ENCODE data around the gene SCNN1A. TPM values are rescaled to one million over a fixed set of nuclear protein-coding genes. Genes with fewer than 3 reads are reported as not detected.
"Not testable (repeated sequence)": the region's sequence is repeated elsewhere in the genome, so short reads cannot be mapped to it uniquely, and the experiment has no call there.

Gene SCNN1A
- total RNA-seq, 6 donors from 2014 or later = 153 to 594 (median 346) TPM

DNA sequence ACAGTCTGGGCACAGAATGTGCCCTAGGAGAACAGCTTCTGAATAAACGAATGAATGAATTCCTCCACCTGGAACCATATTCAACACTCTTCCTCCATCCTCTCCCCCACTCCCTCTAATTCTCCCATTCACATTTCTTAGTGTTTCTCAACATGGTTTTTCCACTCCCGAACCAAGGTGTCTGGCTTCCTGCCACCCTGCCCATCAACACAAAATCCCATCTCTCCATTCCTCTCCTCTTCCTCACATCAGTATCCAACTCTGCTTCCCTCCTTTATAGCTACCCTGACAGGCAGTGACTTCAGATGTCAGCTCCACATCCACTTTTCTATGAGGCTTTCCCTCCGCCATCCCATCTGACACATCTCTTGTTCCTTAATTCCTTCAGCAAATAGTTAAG is 36.4 kb downstream of the SCNN1A start:
- Histone ChIP-seq H3K27me3 (no peaks in the 10 kb centered on the region), H3K9me3 (no peaks in the 10 kb centered on the region), H3K27ac (peak overlapping the region; percentile 94 to 100 (median 98)), H3K36me3 (peaks cover 0 to 12% (median 6%) of the 10 kb centered on the region in 4 donors), H3K4me1 (peaks cover 58 to 81% (median 73%) of the 10 kb centered on the region in 4 donors), H3K4me3 (peak overlapping the region; percentile 68 to 96 (median 84))
- no peak for DNase-seq
- TF ChIP-seq POLR2A (IDR thresholded peaks at IDR 0.05) (no peak), EP300 (IDR thresholded peaks at IDR 0.05) (no peak), POLR2AphosphoS5 (IDR thresholded peaks at IDR 0.05) (no peak)
- TF ChIP-seq, protein P1, sequence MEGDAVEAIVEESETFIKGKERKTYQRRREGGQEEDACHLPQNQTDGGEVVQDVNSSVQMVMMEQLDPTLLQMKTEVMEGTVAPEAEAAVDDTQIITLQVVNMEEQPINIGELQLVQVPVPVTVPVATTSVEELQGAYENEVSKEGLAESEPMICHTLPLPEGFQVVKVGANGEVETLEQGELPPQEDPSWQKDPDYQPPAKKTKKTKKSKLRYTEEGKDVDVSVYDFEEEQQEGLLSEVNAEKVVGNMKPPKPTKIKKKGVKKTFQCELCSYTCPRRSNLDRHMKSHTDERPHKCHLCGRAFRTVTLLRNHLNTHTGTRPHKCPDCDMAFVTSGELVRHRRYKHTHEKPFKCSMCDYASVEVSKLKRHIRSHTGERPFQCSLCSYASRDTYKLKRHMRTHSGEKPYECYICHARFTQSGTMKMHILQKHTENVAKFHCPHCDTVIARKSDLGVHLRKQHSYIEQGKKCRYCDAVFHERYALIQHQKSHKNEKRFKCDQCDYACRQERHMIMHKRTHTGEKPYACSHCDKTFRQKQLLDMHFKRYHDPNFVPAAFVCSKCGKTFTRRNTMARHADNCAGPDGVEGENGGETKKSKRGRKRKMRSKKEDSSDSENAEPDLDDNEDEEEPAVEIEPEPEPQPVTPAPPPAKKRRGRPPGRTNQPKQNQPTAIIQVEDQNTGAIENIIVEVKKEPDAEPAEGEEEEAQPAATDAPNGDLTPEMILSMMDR (IDR thresholded peaks at IDR 0.05) = no peak
- 23 to 28% methylated on average over 3 of the region's 3 CpGs for WGBS, 2 donors
- no peak for ATAC-seq (ENCODE audit: low FRiP score in 2 of 2)

DNA sequence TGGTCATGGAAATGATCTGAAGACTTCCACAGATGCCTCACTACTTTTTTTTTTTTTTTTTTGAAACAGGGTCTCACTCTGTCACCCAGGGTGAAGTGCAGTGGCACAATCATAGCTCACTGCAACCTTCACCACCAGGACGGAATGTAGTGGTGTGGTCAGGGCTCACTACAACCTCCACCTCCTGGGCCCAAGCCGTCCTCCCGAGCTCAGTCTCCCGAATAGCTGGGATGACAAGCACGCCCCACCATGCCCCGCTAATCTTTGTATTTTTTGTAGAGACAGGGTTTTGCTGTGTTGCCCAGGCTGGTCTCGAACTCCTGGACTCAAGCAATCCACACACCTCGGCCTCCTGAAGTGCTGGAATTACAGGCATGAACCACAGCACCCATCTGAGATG is 36.8 kb downstream of the SCNN1A start:
- 31 to 57% methylated on average over 8 of the region's 8 CpGs for WGBS, 2 donors
- DNase-seq = not testable (repeated sequence)

DNA sequence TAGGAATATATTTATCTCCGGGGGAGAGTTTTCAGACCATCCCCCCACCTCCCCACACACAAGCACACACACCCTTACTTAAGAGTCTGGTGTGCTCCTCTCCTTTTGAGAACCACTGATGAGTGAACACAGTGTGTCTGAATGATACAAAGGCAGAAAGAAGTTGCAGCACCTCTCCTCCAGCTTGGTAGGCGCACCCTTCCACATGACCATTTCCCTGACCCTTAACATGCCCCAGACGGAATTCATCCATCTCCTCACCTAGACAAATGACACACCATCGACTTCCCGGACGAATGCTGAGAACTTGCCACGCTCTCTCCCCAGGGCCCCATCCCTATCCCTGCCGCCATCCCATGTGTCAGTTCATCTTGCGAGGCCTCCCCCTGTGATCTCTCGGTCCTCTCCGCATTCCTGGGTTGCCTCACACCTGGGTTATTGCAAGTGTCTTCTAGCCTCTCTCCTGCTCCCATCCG is 37.4 kb downstream of the SCNN1A start:
- Histone ChIP-seq H3K9me3 (no peaks in the 10 kb centered on the region), H3K36me3 (peaks cover 4 to 21% (median 16%) of the 10 kb centered on the region in 4 donors), H3K27me3 (no peaks in the 10 kb centered on the region), H3K4me3 (peak overlapping the region; percentile 26 to 93 (median 72)), H3K27ac (peak overlapping the region; percentile 94 to 100 (median 98)), H3K4me1 (peaks cover 59 to 81% (median 74%) of the 10 kb centered on the region in 4 donors)
- no peak for ATAC-seq (ENCODE audit: low FRiP score in 2 of 2)
- no peak for DNase-seq
- TF ChIP-seq EP300 (IDR thresholded peaks at IDR 0.05) = peak in 2 of 4 donors; percentile 24 to 54
- TF ChIP-seq POLR2A (IDR thresholded peaks at IDR 0.05) = peak in 1 of 4 donors; percentile 6
- TF ChIP-seq, protein P1 (IDR thresholded peaks at IDR 0.05) = no peak
- peak in 1 of 2 donors; percentile 82 for TF ChIP-seq POLR2AphosphoS5 (IDR thresholded peaks at IDR 0.05)
- 19 to 20% methylated on average over 12 of the region's 12 CpGs for WGBS, 2 donors

More for the DNA sequence above, 36.8 kb downstream of the SCNN1A start:
- not testable (repeated sequence) for H3K9me3 ChIP-seq; ATAC-seq (ENCODE audit: low FRiP score in 2 of 2); H3K27me3 ChIP-seq
- H3K27ac ChIP-seq = peak overlapping the region; percentile 94 to 100 (median 98)
- peak overlapping the region; percentile 1 to 93 (median 72) for H3K4me3 ChIP-seq
- H3K36me3 ChIP-seq = peaks cover 0 to 16% (median 11%) of the 10 kb centered on the region in 4 donors
- H3K4me1 ChIP-seq = peaks cover 59 to 81% (median 74%) of the 10 kb centered on the region in 4 donors

DNA sequence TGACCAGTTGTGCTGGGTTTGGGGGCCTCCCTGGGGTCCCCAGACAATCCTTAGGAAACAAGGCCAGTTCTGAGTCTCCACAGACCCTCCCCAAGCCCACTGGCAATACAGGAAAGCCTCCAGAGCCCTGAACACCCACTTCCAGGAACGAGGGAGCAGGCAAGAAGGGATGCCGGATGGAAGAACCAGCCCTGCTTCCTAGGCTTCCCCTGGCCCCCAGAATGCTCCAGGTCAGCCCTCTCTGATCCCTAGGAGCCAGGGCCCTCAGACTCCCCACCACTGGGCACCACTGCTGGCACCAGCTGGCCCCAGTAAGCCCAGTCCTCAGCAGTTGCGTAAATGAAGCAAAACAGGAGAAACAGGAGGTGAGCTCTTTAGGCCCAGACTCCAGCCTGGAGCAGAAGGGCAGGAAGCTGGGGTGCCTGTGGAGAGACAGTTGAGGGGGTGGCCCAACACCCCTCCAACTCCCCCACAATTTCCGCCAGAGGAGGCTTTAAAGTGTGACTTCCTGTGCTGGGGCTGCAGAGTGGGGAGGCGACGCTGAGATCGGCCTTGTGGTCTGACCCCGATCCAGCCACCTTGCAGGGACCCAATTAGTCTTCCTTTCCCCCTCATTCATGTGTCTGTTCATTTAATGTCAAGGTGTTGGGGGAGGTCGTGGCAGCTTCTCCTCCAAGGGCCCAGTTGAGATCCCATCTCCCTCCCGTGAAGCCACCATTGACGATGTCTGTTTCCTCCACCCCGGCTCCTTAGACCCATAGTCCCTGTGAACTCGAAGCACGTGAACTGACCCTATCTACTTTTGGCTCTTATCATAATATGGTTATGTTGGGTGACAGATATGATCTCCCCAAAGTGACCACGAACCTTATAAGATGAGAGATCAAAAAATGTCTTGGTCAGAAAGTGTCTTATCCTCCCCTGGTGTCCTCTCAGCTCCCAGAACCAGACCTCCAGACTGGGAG is 38.2 kb downstream of the SCNN1A start:
- no peaks in the 10 kb centered on the region for H3K27me3 ChIP-seq

More for the DNA sequence above, 38.2 kb downstream of the SCNN1A start:
- DNase-seq (peak in 1 of 2 donors; percentile 61), ATAC-seq (ENCODE audit: low FRiP score in 2 of 2) (no peak)
- Histone ChIP-seq H3K27ac (peak overlapping the region; percentile 94 to 100 (median 98)), H3K4me3 (peak overlapping the region; percentile 32 to 93 (median 72)), H3K36me3 (peaks cover 9 to 29% (median 22%) of the 10 kb centered on the region in 4 donors), H3K4me1 (peaks cover 59 to 78% (median 72%) of the 10 kb centered on the region in 4 donors), H3K9me3 (no peaks in the 10 kb centered on the region)
- 5 to 9% methylated on average over 10 to 13 of the region's 15 CpGs for WGBS, 2 donors
- TF ChIP-seq, protein P1 (IDR thresholded peaks at IDR 0.05) = peak in 1 of 6 experiments; percentile 4
- TF ChIP-seq POLR2AphosphoS5 (IDR thresholded peaks at IDR 0.05) = peak; percentile 46 to 71
- TF ChIP-seq EP300 (IDR thresholded peaks at IDR 0.05) = no peak
- peak in 1 of 4 donors; percentile 14 for TF ChIP-seq POLR2A (IDR thresholded peaks at IDR 0.05)

All from upper lobe of left lung (tissue), 6 donors.